Fibroblast of the aortic adventitia (primary cell): ENCODE results near the gene PARK7. TPM values are rescaled to one million over a fixed set of nuclear protein-coding genes. Genes with fewer than 3 reads are reported as not detected.
A peak's percentile ranks its signal among the peaks of the same experiment; 100 is the strongest.

ENCODE experiments used
- DNase-seq: peaks from one replicate; pipeline ENCODE4 v3.0.0-alpha.2; 2010; ENCODE audit warnings: low read depth
- H3K4me3 ChIP-seq: 2 replicates; pipeline ENCODE4 v1.5.1; 2011; ENCODE audit warnings: low read depth, mild to moderate bottlenecking, control low read depth, low read length, moderate library complexity
- total RNA-seq: library from RNA; depleted of rRNA; stranded (reverse); fragments of >200 nt; gene quantifications from 2 replicates; pipeline ENCODE4 v1.2.3, GENCODE V29; 2012; ENCODE audit warnings: low replicate concordance
- TF ChIP-seq, protein P1 (sequence below): IDR thresholded peaks from 2 replicates; pipeline ENCODE4 v1.5.1; 2011; ENCODE audit warnings: mild to moderate bottlenecking, low read length, control low read depth, inconsistent platforms; ENCODE audit not compliant: insufficient read depth

PARK7 gene
- total RNA-seq, 1 donor, result 243 TPM

- TF ChIP-seq, protein P1, sequence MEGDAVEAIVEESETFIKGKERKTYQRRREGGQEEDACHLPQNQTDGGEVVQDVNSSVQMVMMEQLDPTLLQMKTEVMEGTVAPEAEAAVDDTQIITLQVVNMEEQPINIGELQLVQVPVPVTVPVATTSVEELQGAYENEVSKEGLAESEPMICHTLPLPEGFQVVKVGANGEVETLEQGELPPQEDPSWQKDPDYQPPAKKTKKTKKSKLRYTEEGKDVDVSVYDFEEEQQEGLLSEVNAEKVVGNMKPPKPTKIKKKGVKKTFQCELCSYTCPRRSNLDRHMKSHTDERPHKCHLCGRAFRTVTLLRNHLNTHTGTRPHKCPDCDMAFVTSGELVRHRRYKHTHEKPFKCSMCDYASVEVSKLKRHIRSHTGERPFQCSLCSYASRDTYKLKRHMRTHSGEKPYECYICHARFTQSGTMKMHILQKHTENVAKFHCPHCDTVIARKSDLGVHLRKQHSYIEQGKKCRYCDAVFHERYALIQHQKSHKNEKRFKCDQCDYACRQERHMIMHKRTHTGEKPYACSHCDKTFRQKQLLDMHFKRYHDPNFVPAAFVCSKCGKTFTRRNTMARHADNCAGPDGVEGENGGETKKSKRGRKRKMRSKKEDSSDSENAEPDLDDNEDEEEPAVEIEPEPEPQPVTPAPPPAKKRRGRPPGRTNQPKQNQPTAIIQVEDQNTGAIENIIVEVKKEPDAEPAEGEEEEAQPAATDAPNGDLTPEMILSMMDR, result no peak
Observed at GRCh38 chr1:7970246-7970645, 8.7 kb downstream of the PARK7 start.

GRCh38 chr1:7971024-7971423 lies 9.5 kb downstream of the PARK7 start:
- DNase-seq, result no peak
- TF ChIP-seq, protein P1, result no peak

More at GRCh38 chr1:7970246-7970645, 8.7 kb downstream of the PARK7 start:
- DNase-seq, result no peak
- no peak overlapping the region for H3K4me3 ChIP-seq

GRCh38 chr1:7972285-7972684 lies 10.8 kb downstream of the PARK7 start:
- DNase-seq, result no peak
- no peak overlapping the region for H3K4me3 ChIP-seq
- TF ChIP-seq, protein P1, result no peak

More at GRCh38 chr1:7971024-7971423, 9.5 kb downstream of the PARK7 start:
- no peak overlapping the region for H3K4me3 ChIP-seq

GRCh38 chr1:7973086-7973485 lies 11.6 kb downstream of the PARK7 start:
- no peak for DNase-seq
- TF ChIP-seq, protein P1, result no peak
- H3K4me3 ChIP-seq, result no peak overlapping the region

DNA sequence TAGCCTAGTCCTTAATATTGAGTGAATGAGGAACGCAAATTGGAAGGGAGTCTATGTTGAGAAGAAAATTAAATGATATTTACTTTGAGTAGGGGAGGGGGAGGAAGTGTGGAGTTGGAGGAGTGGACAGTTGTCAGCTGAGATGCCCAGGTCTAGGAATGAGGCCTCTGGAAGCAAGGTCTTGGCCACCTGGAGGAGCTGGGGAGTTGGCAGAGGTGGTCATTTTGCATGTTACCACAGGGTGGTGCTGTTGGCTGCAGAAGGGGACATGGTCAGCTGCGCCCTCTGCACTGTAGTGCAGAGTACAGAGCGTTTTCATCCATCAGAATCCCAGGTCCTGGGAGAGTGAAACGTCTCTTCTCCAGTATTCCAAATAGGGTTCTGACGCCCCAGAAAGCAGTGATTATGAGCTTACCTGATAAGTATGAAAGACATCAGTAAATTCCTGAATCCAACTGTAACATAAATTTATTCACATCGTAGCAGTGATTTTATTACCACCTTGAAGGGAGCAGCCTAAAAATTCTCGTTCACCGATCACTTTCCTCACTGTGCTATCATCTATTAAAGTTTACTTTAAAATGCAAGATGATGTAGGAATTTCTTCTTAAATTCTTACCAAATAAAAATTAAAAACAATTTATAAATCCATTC lies 13.8 kb downstream of the PARK7 start:
- no peak overlapping the region for H3K4me3 ChIP-seq
- DNase-seq, result peak; percentile 80
- TF ChIP-seq, protein P1, result peak; percentile 92

GRCh38 chr1:7980984-7981383 lies 19.5 kb downstream of the PARK7 start:
- H3K4me3 ChIP-seq, result no peak overlapping the region
- DNase-seq, result no peak
- TF ChIP-seq, protein P1, result no peak
